K562 (cell line): ENCODE data around the gene TERC. TPM values are rescaled to one million over a fixed set of nuclear protein-coding genes. Genes with fewer than 3 reads are reported as not detected.

Source experiments
- CLOCK ChIP-seq: fragments of 250-450 bp; sonication (Bioruptor Pico); IDR thresholded peaks from 2 replicates; pipeline ENCODE4 v1.4.0; 2020; ENCODE audit warnings: mild to moderate bottlenecking, moderate library complexity, borderline replicate concordance
- DACH1 ChIP-seq: fragments of 450-650 bp; IDR thresholded peaks from 2 replicates; pipeline ENCODE4 v1.6.1; 2018; ENCODE audit not compliant: partially characterized antibody
- FOXM1 ChIP-seq, 2 experiments: fragments of 450-650 bp in 1 of 2; sonication (generic) in 1 of 2; formaldehyde crosslinking in 1 of 2; IDR thresholded peaks; 2 replicates each; pipeline versions ENCODE4 v1.6.1 to v1.9.0; 2017 to 2022; ENCODE audit warnings: low read depth in 2 of 2, mild to moderate bottlenecking in 2 of 2, missing genetic modification reagents in 1 of 2, moderate library complexity in 1 of 2
- FUS ChIP-seq: fragments of 200-400 bp; formaldehyde crosslinking; optimal IDR thresholded peaks from 2 replicates; pipeline ENCODE3; 2017; ENCODE audit warnings: low read depth, low read length
- HDAC2 ChIP-seq: fragments of 450-650 bp; IDR thresholded peaks from 2 replicates; pipeline ENCODE4 v1.6.1; 2016; ENCODE audit warnings: mild to moderate bottlenecking
- HNRNPL ChIP-seq: fragments of 200-400 bp; formaldehyde crosslinking; IDR thresholded peaks from 2 replicates; pipeline ENCODE4 v1.6.1; 2017; ENCODE audit warnings: low read depth, mild to moderate bottlenecking, low read length
- MED1 ChIP-seq: sonication (generic); formaldehyde crosslinking; IDR thresholded peaks from 2 replicates; pipeline ENCODE4 v1.8.1; 2023; ENCODE audit warnings: missing genetic modification reagents, borderline replicate concordance
- SREBF2 ChIP-seq: sonication (generic); formaldehyde crosslinking; IDR thresholded peaks from 2 replicates; pipeline ENCODE4 v1.4.0; 2020; ENCODE audit warnings: mild to moderate bottlenecking, missing genetic modification reagents
- STAT5B ChIP-seq: fragments of 250-450 bp; sonication (Bioruptor Pico); IDR thresholded peaks from 2 replicates; pipeline ENCODE4 v1.8.0; 2021; ENCODE audit warnings: mild to moderate bottlenecking, inconsistent platforms
- ZNF253 ChIP-seq: fragments of 250-450 bp; sonication (Bioruptor Pico); conservative IDR thresholded peaks from 2 replicates; pipeline ENCODE4 v1.6.1; 2021; ENCODE audit warnings: mild to moderate bottlenecking
- ZNF316 ChIP-seq: fragments of 450-650 bp; IDR thresholded peaks from 2 replicates; pipeline ENCODE4 v1.6.1; 2016
- ZNF324 ChIP-seq: fragments of 250-450 bp; sonication (Bioruptor Pico); IDR thresholded peaks from 2 replicates; pipeline ENCODE4 v1.4.0; 2020; ENCODE audit warnings: mild to moderate bottlenecking
- ZNF384 ChIP-seq: IDR thresholded peaks from 2 replicates; pipeline ENCODE4 v1.6.1; 2012; ENCODE audit warnings: low read depth, low read length, improper control_type of control experiment
- ZNF766 ChIP-seq: fragments of 200-800 bp; sonication (Bioruptor generic); conservative IDR thresholded peaks from 2 replicates; pipeline ENCODE4 v1.6.1; 2016; ENCODE audit warnings: missing genetic modification characterization, missing compliant biosample characterization
- polyA plus RNA-seq, 8 experiments: library from polyadenylated mRNA; depleted of rRNA in 4 of 8; stranded (reverse) in 5 of 8; unstranded in 3 of 8; fragments of >200 nt; fragmentation: Nextera tagmentation in 2 of 8; fragmentation: Illumina TruSeq in 1 of 8; extraction: Ambion mirVana in 2 of 8; extraction: Trizol in 1 of 8; gene quantifications; 2 replicates each; pipeline versions ENCODE4 v1.2.1 to v1.2.3, GENCODE V29; 2011 to 2014; ENCODE audit warnings: inconsistent platforms in 1 of 8, missing spikeins in 1 of 8
- total RNA-seq, 7 experiments: library from RNA; depleted of rRNA in 6 of 7; stranded (reverse); fragments of >200 nt in 6 of 7; fragmentation: Illumina TruSeq in 2 of 7; extraction: Trizol in 2 of 7; gene quantifications; 2 replicates each; pipeline versions ENCODE4 v1.2.1 to v1.2.3, GENCODE V29; 2011 to 2021; ENCODE audit warnings: low replicate concordance in 1 of 7
- TF ChIP-seq, protein P1 (sequence below): IDR thresholded peaks from 2 replicates; pipeline ENCODE4 v1.6.1; 2011; ENCODE audit not compliant: insufficient read length; ENCODE audit errors: extremely low read depth
- TF ChIP-seq, protein P2 (sequence below): IDR thresholded peaks from 2 replicates; pipeline ENCODE4 v1.6.1; 2012; ENCODE audit warnings: low read depth, low read length, improper control_type of control experiment, borderline replicate concordance
- TF ChIP-seq, protein P3 (sequence below): fragments of 250-450 bp; sonication (Bioruptor Pico); IDR thresholded peaks from 2 replicates; pipeline ENCODE4 v1.4.0; 2020; ENCODE audit warnings: mild to moderate bottlenecking

TERC gene
- total and polyA plus RNA-seq, 9 of the 15 experiments (the other 6 are each of a cell fraction or from before 2014, with no cell fraction given): 0.77 to 234 (median 27.9) TPM; not detected in 3

DNA sequence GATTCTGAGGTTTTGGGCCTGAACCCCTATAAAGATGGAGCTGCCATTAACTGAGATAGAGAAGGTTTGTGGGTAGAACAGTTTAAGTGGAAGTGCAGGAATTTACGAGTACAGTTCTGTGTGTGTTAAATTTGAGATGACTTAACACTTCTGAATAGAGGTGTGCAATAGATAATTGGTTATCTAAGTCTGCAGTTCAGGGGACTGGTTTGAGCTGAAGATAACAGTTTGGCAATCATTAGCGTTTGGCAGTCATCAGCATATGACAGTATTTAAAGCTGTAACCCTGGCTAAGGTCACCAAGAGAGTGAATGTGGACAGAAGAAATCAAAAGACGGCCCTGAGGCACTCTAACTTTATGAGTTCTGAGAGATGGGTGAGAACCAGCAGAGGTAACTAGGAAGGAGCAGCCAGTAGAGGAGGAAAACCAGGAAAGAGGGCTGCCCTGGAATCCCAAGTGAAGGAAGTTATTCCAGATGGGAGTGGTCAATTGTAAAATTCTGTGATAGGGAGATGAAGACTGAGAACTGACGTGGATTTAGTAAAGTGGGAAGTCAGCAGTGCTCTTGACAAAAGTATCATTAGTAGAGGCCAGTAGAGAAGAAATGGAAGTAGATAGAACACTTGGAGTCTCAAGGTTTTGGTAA, 16.5 kb upstream of the TERC start (continued):
- TF ChIP-seq, protein P1, sequence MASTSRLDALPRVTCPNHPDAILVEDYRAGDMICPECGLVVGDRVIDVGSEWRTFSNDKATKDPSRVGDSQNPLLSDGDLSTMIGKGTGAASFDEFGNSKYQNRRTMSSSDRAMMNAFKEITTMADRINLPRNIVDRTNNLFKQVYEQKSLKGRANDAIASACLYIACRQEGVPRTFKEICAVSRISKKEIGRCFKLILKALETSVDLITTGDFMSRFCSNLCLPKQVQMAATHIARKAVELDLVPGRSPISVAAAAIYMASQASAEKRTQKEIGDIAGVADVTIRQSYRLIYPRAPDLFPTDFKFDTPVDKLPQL: no peak
- TF ChIP-seq ZNF384 (no peak), ZNF766 (peak; percentile 63; the same call in 1 of the 2 replicates), STAT5B (no peak), MED1 (CRISPR knock-in tag) (no peak), DACH1 (peak; percentile 36), CLOCK (no peak), FOXM1 (IDR thresholded peaks at IDR 0.05; ENCODE audit: low read depth) (peak; percentile 72), FOXM1 (CRISPR knock-in tag; IDR thresholded peaks at IDR 0.05; ENCODE audit: low read depth) (no peak), FUS (no peak), SREBF2 (CRISPR knock-in tag) (no peak), ZNF316 (peak; percentile 67), ZNF253 (no peak), HDAC2 (peak; percentile 80; the same call in 1 of the 2 replicates), ZNF324 (no peak), HNRNPL (no peak)
- TF ChIP-seq, protein P2, sequence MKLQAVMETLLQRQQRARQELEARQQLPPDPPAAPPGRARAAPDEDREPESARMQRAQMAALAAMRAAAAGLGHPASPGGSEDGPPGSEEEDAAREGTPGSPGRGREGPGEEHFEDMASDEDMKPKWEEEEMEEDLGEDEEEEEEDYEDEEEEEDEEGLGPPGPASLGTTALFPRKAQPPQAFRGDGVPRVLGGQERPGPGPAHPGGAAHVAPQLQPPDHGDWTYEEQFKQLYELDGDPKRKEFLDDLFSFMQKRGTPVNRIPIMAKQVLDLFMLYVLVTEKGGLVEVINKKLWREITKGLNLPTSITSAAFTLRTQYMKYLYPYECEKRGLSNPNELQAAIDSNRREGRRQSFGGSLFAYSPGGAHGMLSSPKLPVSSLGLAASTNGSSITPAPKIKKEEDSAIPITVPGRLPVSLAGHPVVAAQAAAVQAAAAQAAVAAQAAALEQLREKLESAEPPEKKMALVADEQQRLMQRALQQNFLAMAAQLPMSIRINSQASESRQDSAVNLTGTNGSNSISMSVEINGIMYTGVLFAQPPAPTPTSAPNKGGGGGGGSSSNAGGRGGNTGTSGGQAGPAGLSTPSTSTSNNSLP: no peak
- TF ChIP-seq, protein P3, sequence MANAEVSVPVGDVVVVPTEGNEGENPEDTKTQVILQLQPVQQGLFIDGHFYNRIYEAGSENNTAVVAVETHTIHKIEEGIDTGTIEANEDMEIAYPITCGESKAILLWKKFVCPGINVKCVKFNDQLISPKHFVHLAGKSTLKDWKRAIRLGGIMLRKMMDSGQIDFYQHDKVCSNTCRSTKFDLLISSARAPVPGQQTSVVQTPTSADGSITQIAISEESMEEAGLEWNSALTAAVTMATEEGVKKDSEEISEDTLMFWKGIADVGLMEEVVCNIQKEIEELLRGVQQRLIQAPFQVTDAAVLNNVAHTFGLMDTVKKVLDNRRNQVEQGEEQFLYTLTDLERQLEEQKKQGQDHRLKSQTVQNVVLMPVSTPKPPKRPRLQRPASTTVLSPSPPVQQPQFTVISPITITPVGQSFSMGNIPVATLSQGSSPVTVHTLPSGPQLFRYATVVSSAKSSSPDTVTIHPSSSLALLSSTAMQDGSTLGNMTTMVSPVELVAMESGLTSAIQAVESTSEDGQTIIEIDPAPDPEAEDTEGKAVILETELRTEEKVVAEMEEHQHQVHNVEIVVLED (CRISPR knock-in tag): no peak
